ENCODE data around the gene BTBD17.

DNA sequence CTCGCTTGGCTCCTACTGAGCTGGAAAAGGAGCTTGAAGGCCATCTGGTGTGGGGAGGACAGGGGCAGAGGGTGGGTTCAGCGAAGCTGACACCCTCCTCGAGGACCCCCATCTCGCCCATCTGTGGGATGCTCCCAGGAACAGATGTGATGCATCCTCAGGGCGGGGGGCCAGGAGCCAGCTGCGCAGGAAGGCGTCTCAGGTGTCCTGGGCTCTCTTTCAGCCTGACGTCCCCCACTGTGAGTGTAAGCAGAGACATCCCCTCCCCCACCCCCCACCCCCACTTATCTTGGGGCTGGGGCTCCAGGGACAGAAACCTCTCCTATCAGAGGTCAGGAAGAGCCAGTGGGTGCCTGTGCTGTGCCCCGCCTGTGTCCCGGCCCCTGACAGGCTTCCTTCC lies 19.4 kb downstream of the BTBD17 start:
- no peak for TF ChIP-seq POLR2A (IDR thresholded peaks at IDR 0.05)
- no peak for TF ChIP-seq POLR2AphosphoS5 (IDR thresholded peaks at IDR 0.05)
- no peak for TF ChIP-seq CTCF (IDR thresholded peaks at IDR 0.05)
- no peak for TF ChIP-seq EP300 (IDR thresholded peaks at IDR 0.05)

All from suprapubic skin (tissue), 4 donors.